Embryonic facial prominence (tissue), 1 donor: ENCODE results near the gene SLAMF9.

Experiments used
- DNase-seq: peaks from one replicate; pipeline ENCODE4 v3.0.0-alpha.2; 2016; ENCODE audit errors: extremely low spot score

The SLAMF9 gene

DNA sequence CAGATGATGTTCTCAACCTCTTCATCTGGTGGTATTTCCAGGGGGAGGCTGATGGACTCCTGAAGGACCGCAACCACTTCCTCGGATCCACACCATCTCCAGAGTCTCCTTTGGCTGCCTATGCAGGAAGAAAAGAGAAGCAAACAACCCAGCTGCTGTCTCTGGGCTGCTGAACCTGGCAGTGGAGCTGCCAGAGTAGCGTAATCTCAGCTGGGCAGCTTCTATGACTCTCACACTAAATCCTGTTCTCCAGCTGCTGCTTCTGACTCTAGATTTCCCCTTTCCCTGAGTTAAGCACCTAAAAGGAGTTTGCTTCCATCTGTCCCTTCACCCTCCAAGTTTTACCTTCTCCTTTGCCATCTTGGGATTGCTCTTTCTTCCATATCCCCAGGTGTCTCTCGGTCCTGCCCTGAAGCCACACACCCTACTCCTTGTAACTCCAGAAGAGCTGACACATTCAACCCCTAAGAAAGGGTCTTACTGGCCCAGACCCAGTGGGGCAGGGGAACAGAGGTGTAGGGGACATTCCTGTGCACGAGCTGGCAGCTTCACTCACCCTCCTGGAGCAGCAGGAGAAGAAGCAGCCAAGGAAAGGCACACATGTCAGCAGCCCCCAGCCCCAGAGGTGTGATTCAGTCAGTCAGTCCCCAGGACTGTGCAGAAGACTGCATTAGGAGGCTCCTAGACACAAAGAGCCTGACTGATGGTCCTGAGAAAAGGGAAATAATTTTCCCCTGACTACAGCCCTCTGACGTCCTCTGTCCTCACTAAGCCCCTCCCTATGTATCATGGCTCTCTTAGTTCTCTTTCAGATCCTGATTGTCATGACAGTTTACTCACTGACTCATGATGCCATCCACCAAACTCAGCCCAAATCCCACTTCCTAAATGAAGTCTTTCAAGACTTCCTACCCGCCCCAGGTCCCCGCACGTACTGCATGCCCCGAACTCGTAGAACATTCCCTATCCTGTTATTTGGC is at the start of gene SLAMF9:
TSS of gene SLAMF9 (minus strand) at position 702 of the 980 bp plus-strand sequence. CDS start at position 602, 100 bp downstream.
- DNase-seq, result no peak

DNA sequence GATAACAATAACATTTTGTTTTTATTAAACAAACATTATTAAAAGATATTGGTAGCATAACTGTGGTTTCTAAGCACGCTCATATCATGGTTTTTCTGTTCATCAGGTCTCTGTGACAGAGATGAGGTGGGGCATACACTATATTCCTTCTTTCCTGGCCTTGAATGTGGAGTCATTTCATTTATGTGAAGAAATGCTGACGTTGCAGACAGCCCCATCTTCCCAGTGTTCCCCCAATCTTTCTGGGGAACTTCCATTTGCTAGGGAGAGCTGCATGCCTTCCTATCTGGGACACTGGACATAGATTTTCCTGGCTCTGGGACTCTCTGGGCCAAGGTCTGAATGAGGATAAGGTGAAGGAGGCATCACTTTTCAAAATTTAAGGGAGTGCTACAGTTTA is 47.4 kb upstream of the SLAMF9 start:
- DNase-seq, result no peak

DNA sequence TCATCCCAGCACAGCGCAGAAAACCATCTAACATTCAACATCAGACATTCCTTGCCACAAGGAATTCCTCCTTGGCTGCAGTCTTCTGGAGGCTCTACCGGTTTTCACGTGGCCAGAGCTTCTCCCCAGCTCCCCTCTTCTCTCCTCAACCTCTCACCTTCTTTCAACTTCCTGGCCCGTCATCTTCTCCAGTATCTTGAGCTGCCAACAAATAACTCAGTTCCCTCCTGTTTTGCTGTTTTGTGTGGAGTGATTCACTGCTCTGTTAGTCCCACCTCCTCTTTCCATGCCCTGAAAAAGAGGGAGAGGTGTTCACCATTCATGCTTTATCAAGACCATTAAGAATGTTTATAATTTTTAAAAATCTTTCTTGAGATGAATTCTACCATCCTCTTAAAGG is 45.2 kb upstream of the SLAMF9 start:
- no peak for DNase-seq

DNA sequence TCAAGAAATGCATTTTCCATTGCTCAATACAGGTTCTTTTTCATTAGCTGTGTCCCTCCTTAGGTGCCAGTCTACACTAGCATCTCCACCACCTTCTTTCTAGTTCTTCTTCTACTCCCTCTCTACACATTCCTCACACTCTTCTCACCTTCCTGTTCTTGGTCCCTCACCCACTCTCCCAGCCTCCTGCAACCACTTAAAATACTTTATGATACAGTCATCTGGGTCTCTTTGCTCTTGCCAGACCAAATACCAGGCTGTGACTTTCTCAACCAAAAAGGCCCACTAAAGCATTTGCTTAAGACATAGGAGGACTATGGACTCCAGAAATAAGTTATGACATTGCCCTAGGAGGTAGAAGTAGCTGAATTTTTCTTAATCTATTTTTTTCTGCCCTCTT is 42.6 kb upstream of the SLAMF9 start:
- DNase-seq, result no peak

DNA sequence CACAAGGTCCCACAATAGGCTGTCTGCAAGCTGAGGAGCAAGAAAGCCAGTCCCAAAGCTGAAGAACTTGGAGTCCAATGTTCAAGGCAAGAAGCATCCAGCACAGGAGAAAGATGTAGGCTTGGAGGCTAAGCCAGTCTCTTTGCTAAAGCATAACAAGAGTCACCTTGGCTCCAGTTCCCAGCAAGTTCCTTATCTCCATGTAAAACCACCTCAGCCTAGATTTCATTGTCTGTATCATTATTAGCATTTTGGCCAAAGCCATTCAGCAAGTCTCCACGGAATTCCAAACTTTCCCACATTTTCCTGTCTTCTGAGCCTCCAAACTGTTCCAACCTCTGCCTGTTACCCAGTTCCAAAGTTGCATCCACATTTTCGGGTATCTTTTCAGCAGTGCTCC is 40.9 kb upstream of the SLAMF9 start:
- DNase-seq, result no peak

DNA sequence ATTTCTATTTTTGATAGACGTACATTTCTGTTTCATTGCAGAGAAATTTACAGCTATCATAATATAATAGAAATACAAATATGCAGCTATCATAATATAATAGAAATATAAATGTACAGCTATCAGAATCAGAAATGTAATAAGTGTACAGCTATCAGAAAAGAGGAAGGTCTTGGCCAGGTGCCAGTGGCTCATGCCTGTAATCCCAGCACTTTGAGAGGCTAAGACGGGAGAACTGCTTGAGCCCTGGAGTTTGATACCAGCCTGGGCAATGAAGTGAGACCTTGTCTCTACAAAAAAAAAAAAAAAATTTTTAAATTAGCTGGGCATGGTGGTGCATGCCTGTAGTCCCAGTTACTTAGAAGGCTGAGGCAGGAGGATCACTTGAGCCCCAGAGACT is 39.9 kb upstream of the SLAMF9 start:
- DNase-seq, result no peak

DNA sequence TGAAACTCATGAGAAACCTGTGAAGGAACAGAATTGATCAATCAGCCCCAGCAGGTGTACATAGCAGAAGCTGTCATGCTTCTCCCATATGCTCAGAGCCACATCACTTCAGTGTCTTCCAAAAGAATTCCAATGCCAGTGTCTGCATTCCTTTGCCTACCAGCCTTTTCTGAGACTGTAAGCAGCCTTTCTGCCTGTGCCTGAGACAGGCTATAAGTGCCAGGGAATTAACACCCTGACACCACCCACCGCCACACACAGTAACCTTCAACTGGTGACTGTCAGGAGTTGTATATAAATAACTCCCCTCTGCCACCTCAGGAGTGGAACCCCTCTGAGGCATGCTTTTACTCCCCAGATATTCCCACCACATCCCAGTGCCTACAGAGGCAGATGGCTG is 38.1 kb upstream of the SLAMF9 start:
- no peak for DNase-seq

DNA sequence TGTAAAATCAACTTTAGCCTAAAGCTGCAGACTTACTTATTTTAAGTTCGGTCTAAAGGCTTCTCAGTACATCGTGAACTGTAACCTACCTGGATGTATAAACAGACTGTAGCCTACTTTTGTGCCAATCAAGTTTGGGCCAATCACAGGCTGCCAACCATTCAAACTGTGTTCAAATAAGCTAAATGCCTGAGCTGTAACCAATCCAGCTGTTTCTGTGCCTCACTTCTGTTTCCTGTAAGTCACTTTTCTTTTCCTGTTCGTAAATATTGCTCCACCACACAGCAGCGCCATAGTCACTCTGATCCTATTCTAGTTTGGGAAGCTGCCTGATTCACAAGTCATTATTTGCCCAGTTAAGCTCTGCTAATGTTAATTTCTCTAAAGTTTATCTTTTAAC is 37.5 kb upstream of the SLAMF9 start:
- no peak for DNase-seq

DNA sequence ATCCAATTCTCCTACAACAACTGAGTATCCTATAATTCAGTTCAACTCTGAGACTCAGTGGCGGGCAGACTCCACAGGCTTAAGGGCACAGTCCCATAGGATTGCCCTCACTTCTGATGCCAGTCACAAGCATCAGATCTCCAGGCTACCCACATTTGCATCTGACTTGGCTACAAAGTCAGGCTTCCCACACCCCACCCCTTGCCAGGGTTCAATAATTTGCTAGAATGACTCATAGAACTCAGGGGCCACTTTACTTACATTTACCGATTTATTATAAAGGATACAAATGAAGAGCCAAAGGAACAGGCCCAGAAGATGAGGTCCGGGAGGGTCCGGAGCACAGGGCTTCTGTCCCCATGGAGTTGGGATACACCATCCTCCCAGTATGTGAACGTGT is 36.0 kb upstream of the SLAMF9 start:
- no peak for DNase-seq

DNA sequence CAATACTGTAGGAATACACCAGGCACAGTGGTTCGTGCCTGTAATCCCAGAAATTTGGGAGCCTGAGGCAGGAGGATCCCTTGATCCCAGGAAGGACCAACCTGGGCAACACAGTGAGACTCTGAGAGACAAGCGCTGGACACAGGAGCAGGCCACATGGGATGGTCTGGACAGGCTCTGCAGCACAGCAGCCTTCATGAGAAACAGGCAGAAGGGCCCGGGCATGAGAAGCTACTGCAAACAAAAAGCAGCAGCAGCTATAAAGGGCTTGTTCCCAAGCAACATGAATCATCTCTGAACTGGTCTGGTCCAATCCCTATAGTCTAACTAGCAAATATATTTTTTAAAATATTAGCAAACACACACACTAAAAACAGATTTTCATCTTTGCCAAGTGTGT is 35.5 kb upstream of the SLAMF9 start:
- DNase-seq, result no peak

DNA sequence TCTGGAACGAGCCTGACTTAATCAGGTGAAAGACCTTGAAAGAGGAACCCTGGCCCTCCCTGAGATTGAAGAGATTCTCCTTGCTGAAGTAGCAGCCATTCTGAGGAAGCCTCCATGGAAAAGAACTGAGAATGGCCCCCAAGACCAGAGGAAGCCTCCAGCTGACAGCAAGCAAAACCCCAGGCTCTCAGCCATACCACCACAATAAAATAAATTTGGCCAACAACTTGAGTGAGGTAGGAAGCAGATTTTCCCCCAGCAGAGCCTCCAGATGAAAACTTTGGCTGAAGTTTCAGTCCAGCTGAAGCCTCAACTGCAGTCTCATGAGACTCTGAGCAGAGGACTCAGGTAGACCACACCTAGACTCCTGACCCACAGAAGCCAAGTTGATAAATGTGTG is 34.0 kb upstream of the SLAMF9 start:
- no peak for DNase-seq

DNA sequence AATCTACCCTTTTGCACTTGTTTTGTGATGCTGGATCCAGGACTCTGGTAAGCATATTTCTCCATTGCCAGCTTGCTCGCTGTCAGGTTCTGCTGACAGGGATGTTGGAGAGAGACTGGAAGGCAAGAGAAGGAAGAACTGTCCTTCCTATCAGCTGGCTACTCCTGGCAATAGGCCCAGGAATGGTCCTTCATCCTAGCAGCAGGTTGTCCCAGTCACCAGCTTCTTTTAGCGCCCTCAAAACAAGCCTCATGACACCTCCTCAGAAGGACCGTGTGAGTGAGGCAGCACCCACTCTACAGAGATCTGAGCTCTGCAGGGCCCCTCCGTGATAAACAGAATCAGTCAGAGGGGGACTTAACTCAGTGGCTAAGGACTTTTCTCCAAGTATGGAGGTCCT is 33.1 kb upstream of the SLAMF9 start:
- DNase-seq, result no peak

DNA sequence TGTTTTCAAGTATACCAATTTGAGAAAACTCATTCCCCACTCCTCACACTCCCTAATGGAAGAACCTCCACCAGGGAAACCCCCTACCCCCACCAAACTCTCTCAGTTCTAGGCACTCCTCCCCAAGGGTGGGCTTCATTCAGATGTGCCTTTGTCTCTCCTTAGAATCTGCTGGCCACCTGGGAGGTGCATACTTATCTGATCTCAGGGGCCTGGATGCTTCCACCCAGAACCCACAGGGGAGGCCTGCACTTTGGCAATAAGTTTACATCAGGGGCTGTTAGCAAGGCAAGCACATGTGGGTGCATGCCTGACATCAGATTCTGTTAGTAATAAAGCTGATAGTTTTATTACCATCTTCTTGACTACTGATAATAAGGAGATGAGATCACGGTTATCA is 32.5 kb upstream of the SLAMF9 start:
- no peak for DNase-seq

DNA sequence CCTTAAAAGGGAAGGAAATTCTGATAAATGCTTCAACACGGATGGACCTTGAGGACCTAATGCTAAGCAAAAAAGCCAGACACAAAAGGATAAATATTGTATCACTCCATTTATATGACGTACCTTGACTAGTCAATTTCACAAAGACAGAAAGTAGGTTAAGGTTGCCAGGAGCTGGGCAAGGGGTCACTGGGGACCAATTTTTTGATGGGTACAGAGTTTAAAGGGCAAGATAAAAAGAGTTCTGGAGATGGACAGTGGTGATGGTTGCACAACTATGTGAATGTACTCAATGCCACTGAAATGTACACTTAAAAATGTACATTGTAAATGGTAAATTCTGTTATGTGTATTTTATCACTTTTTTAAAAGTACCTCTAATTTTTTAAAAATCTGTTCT is 32.1 kb upstream of the SLAMF9 start:
- DNase-seq, result no peak

DNA sequence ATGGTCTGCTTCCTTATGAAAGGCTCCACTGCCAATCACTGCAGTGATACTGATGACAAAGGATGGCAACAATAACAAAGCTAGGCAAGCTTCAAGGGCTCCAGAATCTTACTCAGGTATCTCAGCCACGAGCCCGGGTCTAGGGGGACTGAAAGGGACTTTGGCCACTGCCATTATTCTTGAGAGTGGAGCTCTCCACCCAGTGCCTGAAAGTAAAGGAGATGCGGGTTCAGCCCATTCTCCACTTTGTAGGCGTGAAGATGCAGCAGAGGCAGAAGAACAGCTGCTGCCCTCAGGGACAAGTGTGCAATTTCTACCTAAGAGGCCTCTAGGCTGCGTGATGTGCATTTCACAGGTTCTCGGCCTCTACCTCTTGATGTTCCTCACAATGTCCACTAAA is 31.4 kb upstream of the SLAMF9 start:
- DNase-seq, result no peak

DNA sequence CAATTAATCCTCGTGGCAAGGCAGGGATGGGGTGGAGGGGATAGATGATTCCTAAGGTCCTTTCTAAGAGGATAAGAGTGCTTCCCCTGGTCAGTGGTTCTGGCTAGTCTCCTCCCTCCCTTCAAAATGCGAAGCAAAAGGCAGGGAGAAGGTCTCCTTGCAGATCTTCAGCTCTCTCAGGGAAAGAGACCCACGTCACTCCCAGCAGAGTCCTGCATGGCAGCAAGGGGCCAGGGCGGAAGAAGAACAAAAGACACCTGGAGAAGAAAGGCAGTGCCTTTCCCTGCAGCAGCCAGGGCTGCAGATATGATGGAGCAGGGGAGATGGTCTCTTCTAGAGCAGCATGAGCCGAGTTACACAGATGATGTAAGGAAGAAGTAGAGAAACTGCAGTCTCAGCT is 29.6 kb upstream of the SLAMF9 start:
- no peak for DNase-seq

DNA sequence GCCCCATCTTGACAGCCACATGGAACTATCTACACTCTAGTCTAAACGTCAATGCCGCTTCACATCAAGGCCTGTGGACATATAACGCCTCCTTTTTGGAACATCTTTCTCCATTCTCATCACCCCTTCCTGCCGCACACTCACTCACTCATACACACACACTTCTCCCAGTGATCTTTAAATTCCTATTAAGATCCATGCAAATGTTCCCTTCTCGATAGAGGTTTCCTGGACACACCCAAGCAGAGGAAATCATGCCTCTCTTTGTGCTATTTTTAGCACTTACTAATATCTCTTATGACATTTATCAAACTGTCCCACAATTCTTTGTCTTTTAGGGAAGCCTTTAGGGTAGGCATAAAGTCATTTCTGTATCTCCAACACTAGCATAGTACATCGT is 28.2 kb upstream of the SLAMF9 start:
- DNase-seq, result no peak

DNA sequence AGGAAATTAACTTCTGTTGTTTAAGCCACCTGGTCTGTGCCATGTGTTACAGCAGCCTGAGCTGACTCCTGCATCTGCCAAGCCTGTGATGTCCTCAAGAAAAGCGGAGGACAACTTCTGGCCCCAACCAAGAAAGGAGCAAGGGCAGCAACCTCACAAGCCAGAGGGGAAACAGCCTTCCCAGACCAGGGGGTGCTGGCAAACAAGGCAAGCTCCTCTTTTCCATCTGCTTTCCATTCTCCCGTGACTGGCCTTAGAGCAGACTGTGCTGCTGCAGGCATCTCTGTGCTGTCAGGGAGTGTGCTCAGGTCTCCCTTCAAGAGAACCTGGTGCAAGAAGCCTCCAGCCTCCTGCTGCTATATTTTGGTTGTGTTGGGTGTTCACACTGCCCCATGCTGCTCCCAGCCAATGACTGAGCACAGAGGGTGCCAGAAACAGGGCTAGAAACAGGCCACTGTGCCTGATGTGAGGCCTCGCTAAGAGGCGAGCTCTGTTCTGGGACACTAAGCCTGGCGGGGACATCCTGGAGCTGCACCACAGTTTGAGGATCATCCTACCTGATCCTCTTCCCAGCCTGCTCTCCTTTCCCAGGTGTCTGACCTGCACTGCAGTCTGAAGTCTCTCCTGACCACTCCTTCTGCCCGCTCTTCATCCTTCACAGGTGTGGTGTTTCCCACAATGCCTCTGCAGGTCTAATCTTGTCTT is 27.5 kb upstream of the SLAMF9 start:
- no peak for DNase-seq

DNA sequence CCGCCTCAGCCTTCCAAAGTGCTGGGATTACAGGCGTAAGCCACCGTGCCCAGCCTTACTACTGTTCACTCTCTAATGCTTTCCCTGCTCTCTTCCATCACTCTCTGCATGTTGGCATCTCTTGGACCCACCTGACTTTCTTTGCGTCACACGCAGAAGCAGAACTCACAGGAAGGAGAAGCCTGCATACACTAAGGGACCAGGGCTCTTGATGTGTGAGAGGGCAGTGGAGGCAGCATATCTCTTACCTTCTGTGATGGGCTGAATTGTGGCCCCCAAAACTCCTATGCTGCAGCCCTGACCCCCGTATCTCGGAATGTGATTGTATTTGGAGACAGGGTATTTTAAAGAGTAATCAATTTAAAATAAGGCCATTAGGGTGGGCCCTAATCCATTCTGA is 26.7 kb upstream of the SLAMF9 start:
- DNase-seq, result no peak

DNA sequence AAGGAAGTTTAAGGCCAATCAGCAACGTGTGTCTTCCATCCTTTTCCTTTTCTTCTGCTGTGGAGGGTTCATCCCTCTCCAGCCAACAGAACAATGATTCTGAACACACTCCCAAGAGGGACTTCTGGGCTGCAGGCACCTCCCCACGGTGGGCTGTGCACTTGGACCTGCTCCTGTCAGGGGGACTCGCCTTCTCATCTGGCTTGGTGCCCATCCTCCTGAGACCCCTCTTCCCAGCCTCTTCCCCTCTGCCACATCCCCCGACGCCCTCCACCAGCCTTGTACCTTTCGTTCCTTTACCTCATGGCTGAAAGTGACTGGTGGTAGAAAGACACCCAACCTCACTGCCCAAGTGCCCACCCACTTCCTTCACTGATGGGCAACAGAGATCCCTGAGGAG is 26.0 kb upstream of the SLAMF9 start:
- no peak for DNase-seq

DNA sequence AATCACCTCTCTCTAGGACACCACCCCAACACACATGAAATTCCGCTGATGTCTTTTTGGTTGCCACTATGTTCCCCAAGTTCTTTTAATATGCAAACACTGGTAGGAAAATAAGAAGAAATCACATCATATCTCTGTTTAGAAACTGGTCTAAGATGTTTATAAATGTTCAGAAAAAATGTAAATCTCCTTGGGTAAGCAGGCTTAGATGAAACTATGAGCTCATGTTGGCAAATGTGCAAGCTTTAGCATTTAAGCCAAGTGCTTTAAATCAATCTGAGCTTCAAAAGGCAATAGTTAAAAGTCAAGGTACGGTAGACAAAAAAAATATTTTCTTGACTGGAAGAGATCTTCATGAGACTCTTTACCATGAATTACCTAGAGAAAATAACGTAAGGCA is 25.2 kb upstream of the SLAMF9 start:
- DNase-seq, result no peak

DNA sequence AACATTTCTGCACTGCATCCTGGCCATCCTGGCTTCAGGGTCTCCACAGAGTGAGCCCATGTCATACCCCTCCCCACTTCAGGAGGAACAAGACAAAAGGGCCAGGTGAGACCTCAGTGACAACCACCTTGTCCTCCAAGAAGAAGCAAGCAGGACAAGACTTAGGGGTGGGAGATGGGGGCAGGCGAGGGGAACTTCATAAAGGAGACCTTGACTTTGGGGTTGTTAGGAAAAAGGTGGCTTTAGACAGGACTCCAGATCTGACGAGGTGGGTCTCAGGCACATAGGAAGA is 24.0 kb upstream of the SLAMF9 start:
- DNase-seq, result no peak

DNA sequence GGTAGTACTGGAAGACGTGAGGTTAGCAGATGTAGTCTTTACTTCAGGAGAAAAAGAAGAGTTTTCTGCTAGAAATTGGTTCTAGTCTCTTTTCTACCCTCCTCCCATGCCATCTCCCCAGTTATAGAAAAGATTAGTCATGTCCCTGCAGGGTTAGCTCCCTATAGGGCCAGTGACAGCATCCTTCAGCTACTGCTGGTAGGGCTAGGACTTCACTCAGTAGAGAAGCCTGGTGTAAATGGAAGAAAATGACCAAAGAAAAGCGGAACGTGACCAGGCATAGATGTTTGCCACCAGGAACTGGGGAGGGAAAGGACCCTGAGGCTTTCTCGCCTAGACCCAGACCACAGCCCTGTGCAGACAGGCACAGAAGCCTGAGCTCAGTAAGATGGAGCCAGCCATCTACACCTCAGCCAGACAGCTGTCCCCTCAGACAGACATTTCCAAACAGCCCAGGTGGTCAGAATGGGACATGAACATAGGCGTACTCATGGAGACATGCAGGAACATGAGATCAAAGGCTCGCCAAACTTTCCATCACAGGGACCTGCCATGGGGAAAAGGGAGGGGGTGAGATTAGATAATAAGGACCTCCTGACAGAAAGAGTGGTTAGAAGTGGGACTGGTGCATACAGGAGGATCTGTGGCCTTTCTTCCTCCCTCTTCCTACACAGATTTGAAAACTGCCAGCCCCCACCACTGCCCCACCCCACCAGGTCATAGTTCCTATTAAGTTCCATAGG is 23.5 kb upstream of the SLAMF9 start:
- no peak for DNase-seq
